HG03039 (cell line): Measurements from ENCODE around the gene ASH1L.
"Not testable (repeated sequence)": the region's sequence is repeated elsewhere in the genome, so short reads cannot be mapped to it uniquely, and the experiment has no call there.

ENCODE experiments used
- ATAC-seq: cut with Tn5 transposase; IDR thresholded peaks from one replicate; pipeline ENCODE4 v1.9.1; 2021; ENCODE audit warnings: mild to moderate bottlenecking, moderate library complexity; ENCODE audit not compliant: unreplicated experiment

Gene ASH1L

DNA sequence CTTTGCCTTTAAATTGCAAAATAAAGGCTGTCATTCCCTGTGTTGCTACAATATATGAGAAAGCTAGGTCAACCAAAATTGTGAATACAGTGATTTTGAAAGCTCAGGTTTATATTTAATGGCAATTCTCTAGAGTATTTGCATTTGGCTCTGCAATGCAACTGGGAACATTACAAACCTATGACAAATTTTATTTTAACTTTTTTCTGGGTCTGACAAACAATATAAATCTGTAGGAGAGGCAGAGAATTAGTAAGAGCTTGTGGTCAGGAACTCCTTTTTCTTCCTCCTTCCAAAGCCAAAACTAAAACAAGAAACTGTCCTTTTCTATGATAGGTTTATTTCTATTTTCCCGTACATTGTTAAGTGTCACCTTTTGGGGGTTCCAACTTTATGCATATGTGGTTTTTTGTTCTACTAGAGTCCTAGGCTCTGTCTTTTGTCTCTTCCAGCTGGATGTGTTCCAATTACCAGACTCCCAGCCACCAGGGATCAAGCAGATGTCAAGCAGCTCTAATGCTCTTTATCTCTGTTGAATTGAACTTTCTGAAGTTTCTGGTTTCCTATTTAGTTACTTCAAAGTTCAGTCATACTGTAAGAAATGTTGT lies 106.9 kb downstream of the ASH1L start:
- no peak for ATAC-seq

DNA sequence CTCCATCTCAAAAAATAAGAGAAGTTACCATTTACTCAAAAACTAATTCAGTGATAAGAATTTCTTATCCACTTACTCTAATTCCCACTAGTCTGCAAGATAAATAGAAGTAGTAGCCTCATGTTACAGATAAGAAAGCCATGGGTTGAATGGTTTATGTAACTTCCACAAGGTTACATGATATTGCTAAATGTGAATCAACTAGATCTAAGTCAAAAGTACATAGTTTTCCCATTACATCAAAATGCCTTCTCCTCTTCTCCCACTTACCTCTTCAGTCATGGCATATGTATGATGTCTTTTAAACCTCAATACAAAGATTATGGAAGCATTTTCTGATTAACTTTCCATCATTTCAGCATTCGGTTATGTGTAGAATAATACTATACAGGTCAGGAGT lies 108.5 kb downstream of the ASH1L start:
- no peak for ATAC-seq

DNA sequence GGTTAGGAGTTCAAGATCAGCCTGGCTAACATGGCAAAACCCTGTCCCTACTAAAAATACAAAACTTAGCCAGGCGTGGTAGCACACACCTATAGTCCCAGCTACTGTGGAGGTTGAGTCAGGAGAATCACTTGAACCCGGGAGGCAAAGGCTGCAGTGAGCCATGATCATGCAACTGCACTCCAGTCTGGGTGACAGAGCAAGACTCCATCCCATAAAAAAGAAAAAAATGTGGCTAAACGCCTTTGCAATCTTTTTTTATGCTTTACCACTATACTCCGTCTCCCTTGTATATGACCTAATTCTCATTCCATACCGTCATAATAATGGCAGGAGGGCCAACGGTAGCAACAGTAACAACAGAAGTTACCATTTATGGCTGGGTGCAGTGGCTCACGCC lies 109.5 kb downstream of the ASH1L start:
- no peak for ATAC-seq

DNA sequence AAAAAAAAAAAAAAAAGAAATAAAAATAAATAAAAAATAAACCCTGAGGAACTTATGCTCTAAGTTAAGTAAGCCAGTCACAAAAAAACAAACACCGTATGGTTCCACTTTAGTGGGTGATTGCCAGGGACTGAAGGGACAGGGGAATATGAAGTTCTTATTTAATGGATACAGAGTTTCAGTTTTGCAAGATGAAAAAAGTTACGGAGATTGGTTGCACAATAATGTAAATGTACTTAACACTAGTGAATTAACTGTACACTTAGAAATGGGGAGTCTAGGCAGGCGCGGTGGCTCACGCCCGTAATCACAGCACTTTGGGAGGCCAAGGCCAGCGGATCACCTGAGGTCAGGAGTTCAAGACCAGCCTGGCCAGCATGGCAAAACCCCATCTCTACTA lies 111.4 kb downstream of the ASH1L start:
- ATAC-seq, result no peak

DNA sequence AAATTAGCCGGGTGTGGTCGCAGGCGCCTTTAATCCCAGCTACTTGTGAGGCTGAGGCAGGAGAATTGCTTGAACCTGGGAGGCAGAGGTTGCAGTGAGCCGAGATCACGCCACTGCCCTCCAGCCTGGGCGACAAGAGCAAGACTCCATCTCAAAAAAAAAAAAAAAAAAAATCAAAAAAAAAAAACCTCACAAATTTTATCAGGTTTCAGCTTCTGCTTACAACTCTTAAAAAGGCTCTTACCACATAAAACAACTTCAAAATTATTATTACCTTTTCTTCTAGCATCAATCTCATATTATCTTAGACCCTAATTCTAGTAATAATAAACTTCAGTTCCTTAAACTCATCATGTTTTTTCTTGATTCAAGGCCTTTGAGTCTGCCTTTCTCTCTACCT lies 120.2 kb downstream of the ASH1L start:
- ATAC-seq, result not testable (repeated sequence)

DNA sequence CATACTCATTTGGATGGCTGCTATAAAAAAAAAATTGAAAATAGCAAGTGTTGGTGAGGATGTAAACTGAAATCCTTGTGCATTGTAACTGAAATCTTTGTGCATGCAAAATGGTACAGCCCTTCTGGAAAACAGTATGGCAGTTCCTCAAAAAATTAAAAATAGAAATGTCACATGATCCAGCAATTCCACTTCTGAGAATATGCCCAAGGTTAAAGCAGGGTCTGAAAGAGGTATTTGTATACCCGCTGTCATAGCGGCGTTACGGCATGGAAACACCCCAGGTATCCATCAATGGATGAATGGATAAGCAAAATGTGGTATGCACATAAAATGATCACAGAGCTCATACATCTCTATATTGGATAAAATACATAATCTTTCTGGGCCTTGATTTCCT lies 125.2 kb downstream of the ASH1L start:
- ATAC-seq, result no peak

DNA sequence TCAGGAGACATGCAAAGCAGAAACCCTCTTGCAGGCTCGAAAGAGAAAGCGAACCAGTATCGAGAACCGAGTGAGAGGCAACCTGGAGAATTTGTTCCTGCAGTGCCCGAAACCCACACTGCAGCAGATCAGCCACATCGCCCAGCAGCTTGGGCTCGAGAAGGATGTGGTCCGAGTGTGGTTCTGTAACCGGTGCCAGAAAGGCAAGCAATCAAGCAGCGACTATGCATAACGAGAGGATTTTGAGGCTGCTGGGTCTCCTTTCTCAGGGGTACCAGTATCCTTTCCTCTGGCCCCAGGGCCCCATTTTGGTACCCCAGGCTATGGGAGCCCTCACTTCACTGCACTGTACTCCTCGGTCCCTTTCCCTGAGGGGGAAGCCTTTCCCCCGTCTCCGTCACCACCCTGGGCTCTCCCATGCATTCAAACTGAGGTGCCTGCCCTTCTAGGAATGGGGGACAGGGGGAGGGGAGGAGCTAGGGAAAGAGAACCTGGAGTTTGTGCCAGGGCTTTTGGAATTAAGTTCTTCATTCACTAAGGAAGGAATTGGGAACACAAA lies 128.7 kb downstream of the ASH1L start:
- ATAC-seq, result not testable (repeated sequence)

DNA sequence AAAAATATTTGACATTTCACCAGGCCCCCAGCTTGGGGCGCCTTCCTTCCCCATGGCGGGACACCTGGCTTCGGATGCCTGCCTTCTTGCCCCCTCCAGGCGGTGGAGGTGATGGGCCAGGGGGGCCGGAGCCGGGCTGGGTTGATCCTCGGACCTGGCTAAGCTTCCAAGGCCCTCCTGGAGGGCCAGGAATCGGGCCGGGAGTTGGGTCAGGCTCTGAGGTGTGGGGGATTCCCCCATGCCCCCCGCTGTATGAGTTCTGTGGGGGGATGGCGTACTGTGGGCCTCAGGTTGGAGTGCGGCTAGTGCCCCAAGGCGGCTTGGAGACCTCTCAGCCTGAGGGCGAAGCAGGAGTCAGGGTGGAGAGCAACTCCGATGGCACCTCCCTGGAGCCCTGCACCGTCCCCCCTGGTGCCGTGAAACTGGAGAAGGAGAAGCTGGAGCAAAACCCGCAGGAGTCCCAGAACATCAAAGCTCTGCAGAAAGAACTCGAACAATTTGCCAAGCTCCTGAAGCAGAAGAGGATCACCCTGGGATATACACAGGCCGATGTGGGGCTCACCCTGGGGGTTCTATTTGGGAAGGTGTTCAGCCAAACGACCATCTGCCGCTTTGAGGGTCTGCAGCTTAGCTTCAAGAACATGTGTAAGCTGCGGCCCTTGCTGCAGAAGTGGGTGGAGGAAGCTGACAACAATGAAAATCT lies 129.3 kb downstream of the ASH1L start:
- ATAC-seq, result not testable (repeated sequence)

DNA sequence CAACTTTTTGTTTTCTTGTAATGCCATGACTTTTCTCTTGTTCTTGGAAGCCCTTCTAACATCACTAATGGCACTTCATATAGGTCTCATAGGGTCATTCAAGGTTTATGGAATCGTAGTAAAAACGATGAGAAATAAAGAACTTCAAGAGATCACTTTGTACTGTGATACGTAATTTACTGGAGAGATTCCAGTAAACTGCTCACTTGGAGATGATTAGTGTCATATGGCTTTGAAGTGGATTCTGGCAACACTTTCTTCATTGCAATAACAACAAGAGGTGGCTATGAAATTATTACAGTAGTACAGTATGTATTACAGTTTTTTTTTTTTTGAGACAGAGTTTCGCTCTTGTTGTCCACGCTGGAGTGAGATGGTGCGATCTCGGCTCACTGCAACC lies 138.5 kb downstream of the ASH1L start:
- ATAC-seq, result no peak

DNA sequence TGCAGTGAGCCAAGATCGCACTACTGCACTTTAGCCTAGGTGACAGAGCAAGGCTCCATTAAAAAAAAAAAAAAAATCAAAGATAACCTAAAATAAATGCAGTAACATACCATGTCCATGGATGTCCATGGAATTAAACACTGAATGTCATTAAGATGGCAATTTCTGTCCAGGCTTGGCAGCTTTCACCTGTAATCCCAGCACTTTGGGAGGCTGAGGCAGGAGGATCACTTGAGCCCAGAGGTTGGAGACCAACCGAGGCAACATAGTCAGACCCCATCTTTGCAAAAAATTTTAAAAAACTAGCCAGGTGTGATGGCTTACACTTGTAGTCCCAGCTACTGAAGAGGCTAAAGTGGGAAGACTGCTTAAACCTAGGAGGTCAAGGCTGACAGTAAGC lies 141.8 kb downstream of the ASH1L start:
- no peak for ATAC-seq

DNA sequence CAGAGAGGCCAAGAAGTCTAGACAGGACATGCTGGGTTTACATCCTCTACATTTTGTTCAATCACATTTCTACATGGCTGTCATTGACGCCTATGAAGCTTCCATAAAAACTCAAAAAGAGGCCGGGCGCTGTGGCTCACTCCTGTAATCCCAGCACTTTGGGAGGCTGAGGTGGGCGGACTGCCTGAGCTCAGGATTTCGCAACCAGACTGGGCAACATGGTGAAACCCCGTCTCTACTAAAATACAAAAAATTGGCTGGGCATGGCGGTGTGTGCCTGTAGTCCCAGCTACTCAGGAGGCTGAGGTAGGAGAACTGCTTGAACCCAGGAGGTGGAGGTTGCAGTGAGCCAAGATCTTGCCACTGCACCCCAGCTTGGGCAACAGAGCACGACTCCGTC lies 150.8 kb downstream of the ASH1L start:
- not testable (repeated sequence) for ATAC-seq

DNA sequence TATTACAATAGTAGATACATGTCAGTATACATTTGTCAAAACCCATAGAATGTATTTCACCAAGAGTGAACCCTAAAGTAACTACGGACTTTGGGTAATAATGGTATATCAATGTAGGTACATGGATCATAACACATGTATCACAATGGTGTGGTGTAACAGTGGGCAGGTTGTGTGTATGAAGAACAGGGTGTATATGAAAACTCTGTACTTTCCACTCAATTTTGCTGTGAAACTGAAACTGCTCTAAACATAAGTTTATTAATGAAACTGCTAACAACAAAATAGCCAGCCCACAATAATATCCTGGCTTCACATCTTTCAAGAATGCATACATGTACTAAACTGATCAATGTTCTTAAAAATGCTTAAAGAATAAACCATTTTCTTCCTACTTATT lies 151.7 kb downstream of the ASH1L start:
- ATAC-seq, result no peak

DNA sequence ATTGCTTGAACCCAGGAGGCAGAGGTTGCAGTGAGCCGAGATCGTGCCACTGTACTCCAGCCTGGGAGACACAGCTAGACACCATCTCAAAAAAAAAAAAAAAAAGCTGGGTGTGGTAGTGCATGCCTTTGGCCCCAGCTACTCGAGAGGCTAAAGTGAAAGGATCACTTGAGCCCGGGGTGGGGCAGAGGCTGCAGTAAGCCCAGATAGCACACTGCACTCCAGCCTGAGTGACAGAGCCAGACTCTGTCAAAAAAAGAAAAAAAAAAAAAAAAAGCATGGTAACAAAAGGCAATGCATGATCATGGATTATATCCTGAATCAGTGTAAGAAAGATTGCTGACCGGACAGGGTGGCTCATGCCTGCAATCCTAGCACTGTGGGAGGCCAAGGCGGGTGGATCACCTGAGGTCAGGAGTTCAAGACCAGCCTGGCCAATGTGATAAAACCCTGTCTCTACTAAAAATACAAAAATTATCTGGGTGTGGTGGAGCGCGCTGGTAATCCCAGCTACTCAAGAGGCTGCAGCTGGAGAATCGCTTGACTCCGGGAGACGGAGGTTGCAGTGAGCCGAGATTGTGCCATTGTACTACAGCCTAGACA lies 165.6 kb downstream of the ASH1L start:
- ATAC-seq, result no peak

DNA sequence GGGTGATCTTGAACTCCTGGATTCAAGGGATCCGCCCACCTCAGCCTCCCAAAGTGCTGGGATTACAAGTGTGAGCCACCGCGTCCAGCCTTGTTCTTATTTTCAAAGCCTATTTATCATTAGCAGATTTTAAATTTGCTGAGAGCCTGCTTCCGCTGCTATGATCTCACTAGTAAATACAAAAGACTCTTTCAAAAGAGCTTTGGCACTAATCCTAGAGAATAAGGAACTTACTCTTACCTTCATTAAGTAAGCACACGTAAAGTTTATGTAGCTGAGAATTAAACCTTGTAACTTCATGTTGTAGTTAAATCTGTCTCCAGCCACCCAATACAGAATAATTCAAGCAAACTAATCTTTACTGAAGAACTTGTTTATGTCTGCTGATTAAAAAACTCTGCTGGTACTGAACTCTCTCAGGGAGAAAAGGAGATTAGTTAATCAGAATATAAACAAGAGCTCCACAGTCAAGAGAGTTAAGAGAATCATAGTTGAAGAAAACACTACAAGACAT lies 169.6 kb downstream of the ASH1L start:
- no peak for ATAC-seq

DNA sequence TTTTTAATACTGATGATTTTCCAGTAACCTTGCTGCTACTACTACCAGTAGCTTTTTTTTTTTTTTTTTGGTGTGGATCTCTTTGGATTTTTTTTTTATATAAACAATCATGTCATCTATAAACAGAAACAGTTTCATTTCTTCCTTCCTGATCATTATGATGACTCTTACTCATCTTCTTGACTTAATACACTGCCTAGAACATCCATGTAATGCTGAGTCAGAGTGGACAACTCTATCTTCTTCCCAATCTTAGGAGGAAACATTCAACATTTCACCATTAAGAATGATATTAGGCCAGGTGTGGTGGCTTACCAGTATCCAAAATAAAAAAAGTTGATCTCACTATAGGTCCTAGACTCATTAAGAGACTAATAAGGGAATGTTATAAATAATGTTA lies 172.8 kb downstream of the ASH1L start:
- ATAC-seq, result no peak

DNA sequence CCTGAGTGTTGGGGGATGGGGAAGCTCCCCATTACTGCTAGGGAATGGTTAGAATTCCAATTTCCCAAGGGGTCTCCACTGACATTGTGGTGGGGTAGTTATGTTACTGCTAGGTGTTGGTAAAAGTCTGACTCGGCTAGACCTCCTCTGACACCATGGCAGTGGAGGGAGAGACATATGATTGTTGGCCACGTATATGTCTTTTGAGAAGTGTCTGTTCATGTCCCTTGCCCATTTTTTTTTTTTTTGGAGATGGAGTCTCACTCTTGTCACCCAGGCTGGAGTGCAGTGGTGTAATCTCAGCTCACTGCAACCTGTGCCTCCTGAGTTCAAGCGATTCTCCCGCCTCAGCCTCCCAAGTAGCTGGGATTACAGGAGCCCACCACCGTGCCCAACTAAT lies 176.8 kb downstream of the ASH1L start:
- ATAC-seq, result not testable (repeated sequence)

DNA sequence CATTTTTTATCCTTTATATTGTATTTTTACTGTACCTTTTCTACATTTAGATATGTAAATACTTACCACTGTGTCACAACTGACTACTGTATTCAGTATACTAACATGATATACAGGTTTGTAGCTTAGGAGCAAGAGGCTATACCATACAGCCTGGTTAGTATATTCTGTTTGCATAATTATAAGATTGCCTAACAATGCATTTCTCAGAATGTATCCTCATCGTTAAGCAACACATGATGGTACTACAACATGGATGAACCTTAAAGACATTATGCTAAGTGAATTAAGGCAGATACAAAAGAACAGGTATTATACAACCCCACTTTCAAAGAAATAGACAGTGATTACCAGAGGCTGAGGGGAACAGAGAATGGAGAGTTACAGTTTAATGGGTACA lies 179.2 kb downstream of the ASH1L start:
- ATAC-seq, result no peak

DNA sequence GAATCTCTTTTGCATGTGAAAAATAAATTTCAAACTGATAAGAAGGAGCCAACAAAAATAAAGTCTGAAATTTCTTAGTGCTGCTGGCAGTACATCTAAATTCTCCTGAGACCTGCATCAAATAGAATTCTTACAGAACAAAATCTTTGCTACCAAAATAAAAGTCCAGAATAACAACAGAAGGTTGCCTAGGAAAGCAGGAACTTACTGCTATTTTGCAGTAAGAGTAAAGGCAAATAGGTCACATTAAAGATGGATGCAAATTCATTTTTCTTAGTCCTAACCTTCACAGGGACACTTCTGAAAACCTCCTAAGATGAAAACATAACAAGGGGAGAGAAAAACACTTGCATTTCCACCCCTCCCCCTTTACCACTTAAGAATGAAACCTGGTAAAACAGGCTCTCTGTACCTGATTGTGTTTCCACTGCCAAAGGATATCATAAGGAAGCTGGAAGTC lies 182.9 kb downstream of the ASH1L start:
- ATAC-seq, result no peak

DNA sequence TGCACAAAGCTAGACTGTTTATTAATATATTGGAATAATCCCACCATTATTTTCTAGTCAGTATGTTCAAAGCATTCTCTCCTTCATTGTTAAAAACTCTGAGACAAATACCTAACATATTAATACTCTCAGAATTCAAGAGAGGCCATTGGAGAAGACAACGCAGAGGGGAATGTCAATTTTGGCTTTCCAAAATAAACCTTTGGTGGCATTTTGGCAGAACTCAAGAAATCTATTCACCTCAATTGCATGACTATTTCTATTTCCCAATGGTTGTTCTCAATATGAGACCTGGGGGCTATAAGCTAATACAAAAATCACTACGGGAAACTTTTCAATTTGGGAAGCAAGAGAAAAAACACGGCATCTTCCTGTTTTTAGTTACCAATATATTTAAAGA lies 183.4 kb downstream of the ASH1L start:
- ATAC-seq, result no peak

DNA sequence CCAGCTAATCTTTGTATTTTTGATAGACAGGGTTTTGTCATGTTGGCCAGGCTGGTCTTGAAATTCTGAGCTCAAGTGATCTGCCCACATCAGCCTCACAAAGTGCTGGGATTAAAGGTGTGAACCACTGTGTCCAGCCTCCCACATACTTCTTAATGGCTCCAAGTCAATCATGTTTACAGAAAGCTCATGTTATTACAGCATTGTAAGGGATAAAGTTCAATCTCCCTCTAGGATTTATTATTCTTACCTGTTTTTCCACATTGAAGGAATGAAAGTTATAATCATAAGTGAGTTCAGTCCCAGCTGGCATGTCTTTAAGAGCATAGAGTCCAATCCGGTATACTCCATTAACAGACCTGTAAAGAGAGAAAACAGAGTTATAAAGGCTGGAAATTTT lies 202.6 kb downstream of the ASH1L start:
- no peak for ATAC-seq

DNA sequence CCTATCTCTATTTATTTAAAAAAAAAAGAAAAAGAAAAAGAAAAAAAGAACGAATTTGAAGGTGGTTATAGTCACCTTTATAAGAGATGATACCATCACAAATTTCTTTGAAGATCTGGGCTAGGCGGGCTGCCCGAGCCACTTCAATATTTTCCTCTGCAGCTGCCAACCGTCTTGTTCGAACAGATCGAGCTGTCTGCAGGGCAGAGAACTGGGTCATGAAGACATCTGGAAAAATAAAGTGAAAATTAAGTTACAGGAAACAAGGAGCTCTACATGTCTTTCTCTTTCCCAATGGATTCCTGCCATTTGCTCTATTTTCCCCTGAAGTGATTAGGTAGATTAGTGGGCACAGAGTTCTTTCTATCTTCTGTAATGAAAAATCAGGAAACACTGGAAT lies 210.0 kb downstream of the ASH1L start:
- ATAC-seq, result no peak

DNA sequence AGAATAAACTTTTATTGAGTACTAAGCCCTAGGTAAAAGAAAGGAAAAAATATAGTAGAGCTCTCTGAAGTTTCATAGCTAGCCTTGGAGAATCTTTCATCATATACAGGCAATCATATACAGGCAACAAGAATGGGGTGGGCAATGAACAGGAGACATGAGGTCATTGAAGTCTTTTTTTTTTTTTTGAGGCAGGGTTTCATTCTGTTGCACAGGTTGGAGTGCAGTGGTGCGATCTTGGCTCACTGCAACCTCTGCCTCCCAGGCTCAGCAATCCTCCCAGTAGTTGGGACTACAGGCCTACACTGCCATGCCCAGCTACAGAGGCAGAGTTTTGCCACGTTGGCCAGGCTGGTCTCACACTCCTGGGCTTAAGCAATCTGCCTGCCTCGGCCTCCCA lies 219.8 kb downstream of the ASH1L start:
- no peak for ATAC-seq
